HEK293T (cell line): ENCODE measurements around the gene CAMK1D.

Source experiments
- BHLHE40 ChIP-seq: fragments of 450-650 bp; IDR thresholded peaks from 2 replicates; pipeline ENCODE4 v1.6.1; 2016; ENCODE audit warnings: mild to moderate bottlenecking, moderate library complexity, borderline replicate concordance
- CTBP1 ChIP-seq: fragments of 450-650 bp; IDR thresholded peaks from 2 replicates; pipeline ENCODE4 v1.6.1; 2016; ENCODE audit warnings: borderline replicate concordance
- FOXK2 ChIP-seq: fragments of 450-650 bp; IDR thresholded peaks from 2 replicates; pipeline ENCODE4 v1.6.1; 2016; ENCODE audit warnings: mild to moderate bottlenecking
- FOXM1 ChIP-seq: fragments of 450-650 bp; IDR thresholded peaks from 2 replicates; pipeline ENCODE4 v1.6.1; 2017; ENCODE audit warnings: mild to moderate bottlenecking, borderline replicate concordance
- SP1 ChIP-seq: fragments of 450-650 bp; IDR thresholded peaks from 2 replicates; pipeline ENCODE4 v1.6.1; 2017

- no peak for TF ChIP-seq CTBP1
- TF ChIP-seq BHLHE40, result no peak
- no peak for TF ChIP-seq FOXM1
- no peak for TF ChIP-seq FOXK2
- no peak for TF ChIP-seq SP1
Observed at GRCh38 chr10:12697764-12698163, 348.4 kb downstream of the CAMK1D start.
